GM19468 (cell line): ENCODE measurements around the gene PCARE.

Experiments used
- ATAC-seq: cut with Tn5 transposase; IDR thresholded peaks from one replicate; pipeline ENCODE4 v1.9.1; 2021; ENCODE audit warnings: mild to moderate bottlenecking, moderate library complexity, moderate number of reproducible peaks; ENCODE audit not compliant: unreplicated experiment; ENCODE audit errors: extremely low read depth

Gene PCARE

DNA sequence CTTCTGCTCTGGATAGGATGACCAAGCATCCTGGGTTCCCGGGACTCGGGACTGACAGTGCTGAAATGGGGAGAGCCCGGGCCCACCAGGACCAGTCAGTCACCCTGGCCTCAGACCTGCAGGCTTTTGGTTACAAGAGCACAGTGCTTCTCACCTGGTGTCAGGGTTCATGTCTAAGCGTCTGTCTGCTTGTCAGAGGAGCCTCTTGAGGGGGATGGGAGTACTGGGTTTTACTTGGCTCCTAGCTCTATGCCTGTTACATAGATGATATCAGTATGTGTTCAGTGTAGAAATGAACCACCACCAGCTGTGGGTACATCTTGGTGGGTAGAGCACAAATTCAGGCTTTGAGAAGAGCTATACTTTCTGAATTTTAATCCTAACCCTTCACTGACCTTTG lies 29.9 kb downstream of the PCARE start:
- ATAC-seq: no peak

- ATAC-seq: no peak
Measured at GRCh38 chr2:29042561-29043075, 31.7 kb downstream of the PCARE start.

DNA sequence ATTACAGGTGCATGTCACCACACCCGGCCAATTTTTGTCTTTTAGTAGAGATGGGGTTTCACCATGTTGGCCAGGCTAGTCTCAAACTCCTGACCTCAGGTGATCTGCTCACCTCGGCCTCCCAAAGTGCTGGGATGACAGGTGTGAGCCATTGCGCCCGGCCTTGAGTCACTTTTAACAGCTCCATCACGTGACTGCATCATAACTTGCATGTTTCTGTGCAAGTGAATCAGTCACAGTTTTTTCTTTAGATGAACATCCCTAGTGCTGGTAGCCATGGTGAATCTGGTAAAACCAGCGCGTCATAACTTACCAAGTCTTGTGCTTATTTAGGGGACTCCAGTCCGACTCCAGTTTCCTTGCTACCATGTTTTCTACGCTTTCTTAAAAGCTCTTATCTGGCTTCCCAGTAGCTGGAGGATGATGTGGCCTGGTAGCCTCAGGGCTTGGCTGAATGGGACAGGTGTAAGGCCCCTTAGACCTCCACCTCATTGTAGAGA lies 33.1 kb downstream of the PCARE start:
- no peak for ATAC-seq

- no peak for ATAC-seq
Measured at GRCh38 chr2:29040552-29040951, 33.8 kb downstream of the PCARE start.

- ATAC-seq: no peak
Measured at GRCh38 chr2:29039718-29040480, 34.4 kb downstream of the PCARE start.

DNA sequence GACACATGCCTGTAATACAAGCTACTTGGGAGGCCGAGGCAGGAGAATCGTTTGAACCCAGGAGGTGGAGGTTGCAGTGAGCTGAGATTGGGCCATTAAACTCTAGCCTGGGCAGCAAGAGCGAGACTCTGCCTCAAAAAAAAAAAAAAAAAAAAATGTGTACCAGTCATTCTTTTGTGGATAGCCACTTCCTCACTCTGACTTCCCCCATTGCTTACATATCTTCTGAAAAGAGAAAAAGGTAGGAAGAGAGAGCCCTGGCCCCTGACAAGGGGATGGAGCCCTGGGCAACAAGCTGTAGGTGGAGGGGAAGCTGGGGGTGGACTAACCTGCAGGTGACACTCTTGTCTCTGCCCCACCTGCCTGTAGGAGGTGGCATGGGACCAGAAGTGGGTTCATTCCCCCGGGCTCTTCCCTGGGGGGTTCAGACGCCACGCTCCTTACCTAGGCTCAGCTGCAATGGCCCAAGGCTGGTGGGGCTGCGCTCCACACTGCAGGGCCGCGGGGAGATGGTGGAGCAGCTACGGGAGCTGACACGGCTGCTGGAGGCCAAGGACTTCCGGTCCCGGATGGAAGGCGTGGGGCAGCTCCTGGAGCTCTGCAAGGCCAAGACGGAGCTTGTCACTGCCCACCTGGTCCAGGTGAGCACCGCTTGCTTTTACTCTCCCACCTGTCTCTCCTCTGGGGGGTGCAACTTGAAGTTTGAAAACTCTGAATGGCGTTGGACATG lies 39.1 kb downstream of the PCARE start:
- ATAC-seq: no peak

- no peak for ATAC-seq
Measured at GRCh38 chr2:29033656-29034055, 40.7 kb downstream of the PCARE start.

DNA sequence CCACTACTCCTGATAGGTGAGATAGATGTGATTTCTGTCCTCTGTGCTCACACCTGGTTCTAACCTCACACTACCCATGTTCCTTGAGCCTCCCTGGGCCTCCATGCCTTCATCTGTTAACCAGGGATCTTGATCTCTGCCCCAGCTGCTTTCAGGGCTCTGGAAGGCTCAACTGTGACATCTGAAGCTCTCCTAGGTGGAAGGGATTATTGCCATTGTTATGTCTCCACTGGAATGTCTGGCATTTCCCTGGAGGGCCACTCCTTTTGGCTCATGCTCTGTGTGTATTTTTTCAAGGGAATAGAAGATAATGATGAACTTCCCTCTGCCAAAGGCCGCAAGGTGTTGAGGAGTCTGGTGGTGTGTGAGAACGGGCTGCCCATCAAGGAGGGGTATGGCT lies 41.2 kb downstream of the PCARE start:
- no peak for ATAC-seq

DNA sequence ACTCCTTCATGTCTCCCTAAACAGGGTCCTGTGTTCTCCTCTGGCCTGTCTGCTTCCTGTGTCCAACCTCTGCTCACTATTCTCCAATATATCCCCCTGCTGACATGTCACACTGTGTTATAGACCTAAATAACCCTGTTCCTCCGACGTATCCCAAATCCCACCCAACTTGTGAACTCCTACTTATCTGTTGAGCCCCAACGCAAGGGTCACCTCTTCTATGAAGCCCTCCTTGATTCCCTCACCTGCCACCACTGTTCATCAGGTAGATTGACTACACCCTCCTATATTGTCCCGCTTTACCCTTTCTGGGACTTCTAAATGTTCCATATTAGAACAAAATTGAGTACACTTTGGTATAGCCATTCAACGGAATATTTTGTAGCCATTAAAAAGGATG lies 42.1 kb downstream of the PCARE start:
- no peak for ATAC-seq

DNA sequence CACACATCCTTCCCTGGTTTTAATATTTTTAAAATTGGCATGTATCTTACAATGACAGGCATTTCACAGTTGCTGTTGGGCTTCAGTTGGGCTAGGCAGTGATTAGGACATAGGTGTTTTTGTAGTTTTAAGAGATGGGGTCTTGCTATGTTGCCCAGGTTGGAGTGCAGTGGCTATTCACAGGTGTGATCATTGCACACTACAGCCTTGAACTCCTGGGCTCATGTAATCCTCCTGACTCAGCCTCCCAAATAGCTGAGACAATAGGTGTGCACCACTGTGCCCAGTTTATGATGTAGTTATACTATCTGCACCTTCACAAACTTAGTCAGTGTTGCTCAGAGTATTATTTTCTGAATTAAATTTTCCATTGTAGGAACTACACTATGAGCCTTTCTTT lies 43.3 kb downstream of the PCARE start:
- ATAC-seq: no peak

- ATAC-seq: no peak
Measured at GRCh38 chr2:29025711-29026110, 48.6 kb downstream of the PCARE start.

- no peak for ATAC-seq
Measured at GRCh38 chr2:29024882-29025430, 49.4 kb downstream of the PCARE start.

DNA sequence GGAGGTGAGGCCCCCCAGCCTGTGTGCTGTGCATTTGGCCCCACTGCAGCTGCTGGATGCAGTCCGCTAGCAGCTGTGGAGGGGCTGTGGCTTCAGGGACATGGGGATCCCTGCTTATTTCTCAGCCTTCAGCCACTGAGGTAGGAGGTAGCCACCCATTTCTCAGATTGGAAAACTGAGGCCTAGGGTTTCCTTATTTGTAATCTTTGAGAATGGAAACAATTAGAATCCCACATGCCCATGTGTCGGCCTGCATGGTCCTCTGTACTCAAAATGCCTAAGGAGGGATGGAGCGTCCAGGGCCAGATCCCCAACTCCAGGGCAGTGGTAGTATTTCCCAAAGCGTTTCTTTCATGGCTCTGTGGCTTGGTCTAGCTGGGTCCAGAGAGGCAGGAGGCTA lies 51.1 kb downstream of the PCARE start:
- ATAC-seq: no peak

GRCh38 chr2:29022679-29023078 lies 51.6 kb downstream of the PCARE start:
- no peak for ATAC-seq

DNA sequence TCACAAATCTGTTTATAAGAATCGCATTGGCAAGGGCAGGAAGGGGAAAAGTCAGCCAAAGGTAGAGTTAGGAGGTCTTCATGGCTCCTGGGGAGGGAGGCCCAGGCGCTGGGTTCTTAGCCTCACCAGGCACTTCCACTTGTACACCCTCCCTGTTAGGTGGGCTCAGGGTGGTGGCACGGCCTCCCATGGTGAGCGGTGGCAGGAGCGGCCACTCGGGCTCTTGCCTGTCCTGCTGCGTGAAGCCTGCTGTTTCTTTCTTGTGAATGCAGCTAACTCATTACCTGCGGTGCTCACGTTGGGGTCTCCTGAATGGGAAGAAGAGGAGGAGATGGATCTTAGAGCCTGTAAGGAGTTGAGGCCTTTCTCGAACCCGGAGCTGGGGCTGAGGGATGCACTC lies 52.4 kb downstream of the PCARE start:
- ATAC-seq: no peak

DNA sequence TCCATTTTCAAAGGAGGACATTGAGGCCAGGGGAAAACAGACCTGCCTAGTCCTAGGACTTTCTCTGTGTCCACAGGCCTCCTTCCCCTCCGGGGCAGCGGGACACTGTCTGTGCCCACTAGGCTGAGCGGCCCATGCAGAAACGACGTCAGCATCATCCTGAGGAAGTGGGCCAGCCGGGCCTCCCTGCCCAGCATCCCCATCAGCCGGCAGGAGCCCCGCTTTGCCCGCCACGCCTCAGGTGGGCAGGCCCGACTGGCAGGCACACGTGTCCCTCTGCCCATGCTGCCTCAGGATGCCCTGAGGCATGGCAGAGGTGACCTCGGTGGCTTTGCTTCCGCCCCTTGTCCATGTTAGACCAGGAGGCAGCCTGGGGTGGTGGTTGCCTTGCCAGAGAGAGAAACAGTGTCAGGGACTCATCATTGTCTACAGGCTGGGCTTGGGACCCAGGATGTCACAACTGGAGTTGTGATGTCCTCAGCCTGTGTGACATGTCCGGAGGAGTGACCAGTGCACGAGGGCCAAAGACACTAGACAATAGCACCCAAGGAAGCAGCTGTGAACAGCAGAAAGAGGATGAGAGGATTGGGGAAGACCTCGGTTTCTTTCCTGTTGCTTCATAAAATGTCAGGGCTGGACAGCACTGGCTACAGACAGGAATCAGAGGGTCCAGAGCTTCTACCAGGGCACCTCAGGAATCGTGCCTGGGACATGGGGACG lies 56.4 kb downstream of the PCARE start:
- ATAC-seq: no peak

GRCh38 chr2:29016504-29016903 lies 57.8 kb downstream of the PCARE start:
- ATAC-seq: no peak

DNA sequence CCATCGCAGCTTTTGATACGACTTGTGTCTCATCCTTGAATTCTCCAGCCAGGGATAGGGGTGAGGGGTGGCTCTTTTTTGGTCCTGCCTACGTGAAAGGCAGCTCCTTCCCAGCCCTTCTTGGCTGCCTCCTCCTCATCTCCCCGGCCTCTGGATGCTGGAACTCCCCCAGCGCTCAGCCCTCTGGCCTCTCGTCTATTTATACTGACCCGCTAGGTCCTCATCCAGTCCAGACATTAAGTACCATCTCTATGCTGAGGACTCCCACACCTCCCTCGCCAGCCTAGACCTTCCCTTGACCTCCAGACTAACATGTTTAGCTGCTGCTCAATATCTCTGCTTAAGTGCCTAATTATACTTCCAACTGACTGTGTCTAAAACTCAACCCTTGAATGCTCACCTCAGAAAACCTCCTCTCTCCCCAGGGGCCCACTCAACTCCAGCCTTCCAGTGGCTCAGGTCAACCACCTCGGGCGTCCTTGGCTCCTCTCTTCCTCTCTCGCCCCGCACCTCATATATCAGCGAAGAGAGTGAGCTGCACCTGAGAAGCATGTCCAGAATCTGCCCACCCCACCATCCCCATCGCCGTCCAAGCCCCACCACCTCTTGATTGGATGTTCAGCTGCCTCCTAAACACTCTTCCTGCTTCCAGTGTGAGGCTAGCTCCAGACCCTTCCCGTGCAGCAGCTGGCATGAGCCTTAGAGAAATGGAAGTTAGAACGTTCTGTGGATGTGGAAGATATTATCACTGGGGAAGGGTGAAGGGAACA lies 58.4 kb downstream of the PCARE start:
- no peak for ATAC-seq

DNA sequence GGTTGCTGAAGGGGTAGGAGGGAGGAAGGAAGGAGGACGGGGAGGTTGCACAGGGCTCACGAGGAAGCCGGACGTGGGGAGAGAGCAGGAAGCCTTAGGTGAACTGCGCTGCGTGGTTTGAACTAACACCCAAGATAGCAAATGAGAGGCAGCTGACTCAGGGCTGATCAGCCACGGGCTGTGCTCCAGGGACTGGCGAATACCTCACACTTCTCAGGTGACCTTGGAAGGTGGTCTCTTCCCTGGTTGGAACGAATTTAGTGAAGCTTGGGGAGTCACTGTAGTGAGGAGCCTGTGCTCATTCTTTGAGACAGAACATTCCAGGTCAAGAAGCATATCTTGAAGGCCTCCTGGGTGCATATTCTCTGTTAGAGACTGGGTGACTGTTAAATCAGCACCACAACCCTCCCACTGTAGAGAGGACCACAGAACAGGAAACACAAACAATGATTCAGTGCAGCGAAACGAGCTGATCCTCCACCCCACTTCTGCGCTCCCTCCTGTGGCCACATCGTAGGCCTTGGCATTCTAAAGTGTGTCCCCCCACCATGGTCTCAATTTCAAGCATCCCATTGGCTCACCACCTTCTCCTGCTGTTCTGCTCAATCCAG lies 59.4 kb downstream of the PCARE start:
- ATAC-seq: no peak
